ENCODE data around the gene ZYG11A. TPM values are rescaled to one million over a fixed set of nuclear protein-coding genes. Genes with fewer than 3 reads are reported as not detected.
A peak's percentile ranks its signal among the peaks of the same experiment; 100 is the strongest.

ZYG11A gene
- total and polyA plus RNA-seq, 11 donors: 0.06 to 0.09 TPM; not detected in 9

DNA sequence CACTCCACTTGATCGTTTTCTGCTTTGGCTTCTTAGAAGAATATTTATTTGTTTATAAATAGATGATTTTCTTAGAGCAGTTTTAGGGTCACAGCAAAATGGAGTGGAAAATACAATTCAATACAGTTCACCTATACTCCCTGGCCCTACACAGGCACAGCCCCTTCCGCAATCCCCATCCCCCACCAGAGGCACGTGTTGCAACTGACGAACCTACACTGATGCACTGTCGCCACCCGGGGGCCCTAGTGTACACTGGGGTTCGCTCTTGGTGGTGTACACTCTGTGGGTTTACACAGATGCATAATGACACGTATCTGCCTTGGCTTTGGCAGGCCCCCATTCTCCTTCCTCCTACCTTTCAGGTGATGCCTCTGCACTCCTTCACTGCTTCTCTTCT is 71.0 kb downstream of the ZYG11A start:
- no peaks in the 10 kb centered on the region for H3K27me3 ChIP-seq
- intact Hi-C loops (cut with DNase I): loop anchor here in 2 of 10 donors (10.0 kb wide), 2 partner anchors 209 to 271 kb away; no protein-coding TSS in a partner anchor
- H3K27ac ChIP-seq: no peak overlapping the region
- H3K4me3 ChIP-seq: no peak overlapping the region
- no peak for TF ChIP-seq CTCF (IDR thresholded peaks at IDR 0.05)
- no peak for TF ChIP-seq POLR2A (IDR thresholded peaks at IDR 0.05)
- DNase-seq (no peak), ATAC-seq (no peak)
- H3K4me1 ChIP-seq: peaks cover 0 to 33% (median 8%) of the 10 kb centered on the region in 12 donors
- H3K9me3 ChIP-seq: no peaks in the 10 kb centered on the region
- 59 to 68% (median 63%) methylated on average over 8 of the region's 8 CpGs for WGBS, 4 donors
- H3K36me3 ChIP-seq: peaks cover 0 to 17% (median 3%) of the 10 kb centered on the region in 9 donors

- peaks cover 0 to 15% (median 3%) of the 10 kb centered on the region in 9 donors for H3K36me3 ChIP-seq
- H3K4me1 ChIP-seq: peaks cover 0 to 33% (median 10%) of the 10 kb centered on the region in 12 donors
- intact Hi-C loops (cut with DNase I): loop anchor here in 2 of 10 donors (10.0 kb wide), 2 partner anchors 210 to 270 kb away; no protein-coding TSS in a partner anchor
- WGBS, 4 donors: 72 to 82% (median 80%) methylated on average over 3 to 5 of the region's 5 CpGs
- no peak for TF ChIP-seq POLR2A (IDR thresholded peaks at IDR 0.05)
- TF ChIP-seq CTCF (IDR thresholded peaks at IDR 0.05): no peak
- no peak for DNase-seq
- H3K27me3 ChIP-seq: no peaks in the 10 kb centered on the region
- H3K4me3 ChIP-seq: no peak overlapping the region
- no peak for ATAC-seq
- no peaks in the 10 kb centered on the region for H3K9me3 ChIP-seq
- no peak overlapping the region for H3K27ac ChIP-seq
Observed at GRCh38 chr1:52914463-52914862, 71.9 kb downstream of the ZYG11A start.

DNA sequence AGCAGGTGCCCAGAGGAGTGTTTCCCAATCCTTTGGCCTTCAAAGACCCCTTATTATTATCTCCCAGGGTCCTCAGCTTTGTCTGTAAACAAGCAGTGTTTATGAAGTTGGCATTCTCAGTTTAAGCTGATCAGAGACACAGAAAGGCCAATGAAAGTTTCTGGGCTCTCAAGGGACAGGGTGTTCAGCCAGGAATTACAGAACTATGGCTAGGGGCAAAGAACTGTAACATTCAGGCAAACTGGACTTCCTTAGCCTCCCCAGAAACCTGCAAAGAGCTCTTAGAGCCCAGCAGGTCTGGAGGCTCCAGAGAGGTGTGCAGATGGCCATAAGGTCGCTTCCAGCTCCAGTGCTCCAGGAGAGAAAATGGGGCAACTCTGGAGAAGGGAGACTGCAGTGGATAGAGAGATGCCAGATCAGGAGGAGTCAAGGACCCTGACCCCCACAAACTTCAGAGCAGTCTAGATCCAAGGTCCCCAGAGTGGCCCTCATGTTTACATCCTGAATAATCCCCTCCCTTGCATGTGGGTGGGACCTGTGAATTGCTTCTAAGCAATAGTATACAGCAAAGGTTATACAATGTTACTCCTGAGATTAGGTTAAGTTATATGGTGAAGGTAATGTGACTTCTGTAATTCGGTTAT is 72.8 kb downstream of the ZYG11A start:
- ATAC-seq (peak in 1 of 4 donors; percentile 4), DNase-seq (no peak)
- H3K4me3 ChIP-seq: no peak overlapping the region
- peak overlapping the region in 3 of 12 donors; percentile 27 to 54 (median 29) for H3K27ac ChIP-seq
- WGBS, 4 donors: 91 to 96% (median 96%) methylated on average over 2 of the region's 2 CpGs
- no peaks in the 10 kb centered on the region for H3K9me3 ChIP-seq
- intact Hi-C loops (cut with DNase I): loop anchor here in 2 of 10 donors (10.0 kb wide), 2 partner anchors 211 to 269 kb away; no protein-coding TSS in a partner anchor
- no peaks in the 10 kb centered on the region for H3K27me3 ChIP-seq
- peaks cover 0 to 33% (median 12%) of the 10 kb centered on the region in 12 donors for H3K4me1 ChIP-seq
- TF ChIP-seq CTCF (IDR thresholded peaks at IDR 0.05) (no peak), POLR2A (IDR thresholded peaks at IDR 0.05) (no peak)
- peaks cover 0 to 12% (median 0%) of the 10 kb centered on the region in 9 donors for H3K36me3 ChIP-seq

DNA sequence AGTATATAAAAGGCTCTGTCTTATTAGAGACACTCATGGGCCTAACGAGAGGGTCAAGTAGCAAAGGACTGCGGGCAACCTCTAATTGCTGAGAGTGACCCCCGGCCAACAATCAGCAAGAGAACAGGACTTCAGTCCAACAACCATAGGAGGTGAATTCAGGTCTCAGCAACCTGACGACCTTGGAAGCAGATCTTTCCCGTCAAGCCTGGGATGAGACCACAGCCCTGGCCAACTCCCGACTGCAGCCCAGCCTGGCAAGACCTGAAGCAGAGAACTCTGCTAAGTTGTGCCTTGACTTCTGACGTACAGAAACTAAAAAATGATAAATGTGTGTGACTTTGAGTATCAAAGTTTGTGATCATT is 73.3 kb downstream of the ZYG11A start:
- Histone ChIP-seq H3K36me3 (peaks cover 0 to 9% (median 0%) of the 10 kb centered on the region in 9 donors), H3K27ac (peak overlapping the region in 8 of 12 donors; percentile 3 to 71 (median 28)), H3K27me3 (no peaks in the 10 kb centered on the region), H3K4me1 (peaks cover 0 to 33% (median 12%) of the 10 kb centered on the region in 12 donors), H3K9me3 (no peaks in the 10 kb centered on the region), H3K4me3 (no peak overlapping the region)
- TF ChIP-seq CTCF (IDR thresholded peaks at IDR 0.05): no peak
- no peak for TF ChIP-seq POLR2A (IDR thresholded peaks at IDR 0.05)
- intact Hi-C loops (cut with DNase I): loop anchor here in 2 of 10 donors (10.0 kb wide), 2 partner anchors 211 to 269 kb away; no protein-coding TSS in a partner anchor
- DNase-seq: no peak
- ATAC-seq: no peak
- WGBS, 4 donors: 60 to 69% (median 64%) methylated on average over 7 of the region's 7 CpGs

Measured in heart left ventricle (tissue), 16 donors.